ENCODE results near the gene STK24. TPM values are rescaled to one million over a fixed set of nuclear protein-coding genes. Genes with fewer than 3 reads are reported as not detected.

The STK24 gene
- total RNA-seq, 2 donors from 2014 or later, result 115 to 125 TPM

DNA sequence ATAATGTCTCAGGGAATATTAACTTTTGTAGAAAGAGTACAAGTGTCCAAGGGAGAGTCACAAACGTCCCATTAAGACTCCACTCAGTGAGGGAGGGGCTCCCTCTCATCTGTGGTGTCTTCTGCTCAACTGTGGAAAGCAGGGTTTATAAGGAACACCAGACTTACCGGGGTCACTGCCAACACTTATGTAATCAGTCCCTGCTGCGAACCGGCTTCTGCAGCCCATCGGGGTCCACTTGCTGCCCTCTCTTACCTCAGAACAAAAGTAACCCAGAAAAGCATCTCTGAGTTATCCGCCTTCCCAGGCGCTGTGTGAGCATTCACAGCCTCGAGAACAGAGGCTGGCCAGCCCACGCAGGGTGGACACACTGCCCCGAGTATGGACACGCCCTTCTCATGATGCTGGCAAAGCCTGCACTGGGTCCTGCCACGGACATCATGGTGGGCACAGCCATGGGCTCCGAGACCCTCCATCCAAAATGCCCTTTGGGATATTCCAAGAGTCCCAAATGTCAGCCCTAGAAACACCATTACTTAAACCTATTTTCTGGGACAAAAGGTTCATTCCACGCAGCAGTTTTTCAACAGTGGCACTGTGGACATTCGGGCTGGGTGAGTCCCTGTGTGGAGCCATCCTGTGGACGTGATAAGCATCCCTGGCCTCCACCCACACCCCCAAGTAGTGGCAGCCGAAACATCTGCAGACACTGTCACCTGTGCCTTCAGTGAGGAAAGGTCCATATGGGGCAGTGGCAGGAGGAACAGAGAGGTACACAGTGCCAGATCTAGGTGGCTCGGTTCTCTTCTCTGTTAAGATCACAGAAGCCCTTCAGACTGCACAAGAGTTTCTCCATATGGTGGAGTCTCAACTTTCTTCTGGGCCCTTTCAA, 63.9 kb downstream of the STK24 start:
- 93 to 96% methylated on average over 13 to 18 of the region's 18 CpGs for WGBS, 2 experiments (ENCODE audit: insufficient coverage in 1 of 2, insufficient read length in 1 of 2)
- Mint-ChIP-seq H3K27me3 (ENCODE audit: insufficient read depth) (no peaks in the 10 kb centered on the region), H3K4me1 (peaks cover 25% of the 10 kb centered on the region), H3K27ac (no peak overlapping the region), H3K9me3 (no peaks in the 10 kb centered on the region), H3K36me3 (ENCODE audit: low read depth) (peaks cover 30% of the 10 kb centered on the region), H3K4me3 (no peak overlapping the region)
- H3K9ac ChIP-seq (ENCODE audit: extremely low read depth, low read length, poor library complexity, severe bottlenecking), result no peak overlapping the region
- H3K27me3 ChIP-seq (ENCODE audit: control insufficient read depth, insufficient read depth, low read length, poor library complexity, severe bottlenecking), result no peaks in the 10 kb centered on the region
- TF ChIP-seq, protein P1, sequence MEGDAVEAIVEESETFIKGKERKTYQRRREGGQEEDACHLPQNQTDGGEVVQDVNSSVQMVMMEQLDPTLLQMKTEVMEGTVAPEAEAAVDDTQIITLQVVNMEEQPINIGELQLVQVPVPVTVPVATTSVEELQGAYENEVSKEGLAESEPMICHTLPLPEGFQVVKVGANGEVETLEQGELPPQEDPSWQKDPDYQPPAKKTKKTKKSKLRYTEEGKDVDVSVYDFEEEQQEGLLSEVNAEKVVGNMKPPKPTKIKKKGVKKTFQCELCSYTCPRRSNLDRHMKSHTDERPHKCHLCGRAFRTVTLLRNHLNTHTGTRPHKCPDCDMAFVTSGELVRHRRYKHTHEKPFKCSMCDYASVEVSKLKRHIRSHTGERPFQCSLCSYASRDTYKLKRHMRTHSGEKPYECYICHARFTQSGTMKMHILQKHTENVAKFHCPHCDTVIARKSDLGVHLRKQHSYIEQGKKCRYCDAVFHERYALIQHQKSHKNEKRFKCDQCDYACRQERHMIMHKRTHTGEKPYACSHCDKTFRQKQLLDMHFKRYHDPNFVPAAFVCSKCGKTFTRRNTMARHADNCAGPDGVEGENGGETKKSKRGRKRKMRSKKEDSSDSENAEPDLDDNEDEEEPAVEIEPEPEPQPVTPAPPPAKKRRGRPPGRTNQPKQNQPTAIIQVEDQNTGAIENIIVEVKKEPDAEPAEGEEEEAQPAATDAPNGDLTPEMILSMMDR (conservative IDR thresholded peaks at IDR 0.05), result no peak
- no peaks in the 10 kb centered on the region for H3K9me3 ChIP-seq (ENCODE audit: control insufficient read depth, low read length)
- H3K27ac ChIP-seq (ENCODE audit: low read depth, low read length), result no peak overlapping the region
- DNase-seq, result no peak
- no peak overlapping the region for H3K4me3 ChIP-seq (ENCODE audit: low read length)
- peaks cover 44% of the 10 kb centered on the region for H3K36me3 ChIP-seq (ENCODE audit: control insufficient read depth, insufficient read depth, low read length)
- peaks cover 14% of the 10 kb centered on the region for H3K4me1 ChIP-seq (ENCODE audit: control insufficient read depth, insufficient read depth, low read length)

DNA sequence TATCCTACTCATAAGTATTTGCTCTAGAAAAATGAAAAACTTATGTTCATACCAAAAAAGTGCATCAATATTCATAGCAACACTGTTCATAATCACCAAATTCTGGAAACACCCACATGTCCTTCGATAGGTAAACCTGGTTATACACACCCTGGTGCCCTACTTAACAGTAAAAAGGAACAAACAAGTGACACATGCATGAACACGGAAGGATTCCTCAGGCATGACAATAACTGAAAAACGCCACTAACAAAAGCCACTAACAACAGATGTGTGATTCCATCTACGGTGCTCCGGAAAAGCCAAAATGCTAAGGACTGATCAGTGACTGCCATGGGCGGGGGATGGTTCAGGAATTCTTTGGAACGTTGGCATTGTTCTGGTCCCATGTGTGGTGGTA, 65.5 kb downstream of the STK24 start:
- H3K36me3 ChIP-seq (ENCODE audit: control insufficient read depth, insufficient read depth, low read length), result peaks cover 35% of the 10 kb centered on the region
- Mint-ChIP-seq H3K4me3 (no peak overlapping the region), H3K27me3 (ENCODE audit: insufficient read depth) (no peaks in the 10 kb centered on the region), H3K36me3 (ENCODE audit: low read depth) (peaks cover 22% of the 10 kb centered on the region), H3K27ac (no peak overlapping the region), H3K9me3 (no peaks in the 10 kb centered on the region), H3K4me1 (peaks cover 35% of the 10 kb centered on the region)
- TF ChIP-seq, protein P1 (conservative IDR thresholded peaks at IDR 0.05), result no peak
- 97% methylated on average over 5 to 7 of the region's 7 CpGs for WGBS, 2 experiments (ENCODE audit: insufficient coverage in 1 of 2, insufficient read length in 1 of 2)
- H3K9ac ChIP-seq (ENCODE audit: extremely low read depth, low read length, poor library complexity, severe bottlenecking), result no peak overlapping the region
- no peak overlapping the region for H3K27ac ChIP-seq (ENCODE audit: low read depth, low read length)
- H3K4me3 ChIP-seq (ENCODE audit: low read length), result no peak overlapping the region
- no peak for DNase-seq
- no peaks in the 10 kb centered on the region for H3K27me3 ChIP-seq (ENCODE audit: control insufficient read depth, insufficient read depth, low read length, poor library complexity, severe bottlenecking)
- H3K9me3 ChIP-seq (ENCODE audit: control insufficient read depth, low read length), result no peaks in the 10 kb centered on the region
- peaks cover 24% of the 10 kb centered on the region for H3K4me1 ChIP-seq (ENCODE audit: control insufficient read depth, insufficient read depth, low read length)

DNA sequence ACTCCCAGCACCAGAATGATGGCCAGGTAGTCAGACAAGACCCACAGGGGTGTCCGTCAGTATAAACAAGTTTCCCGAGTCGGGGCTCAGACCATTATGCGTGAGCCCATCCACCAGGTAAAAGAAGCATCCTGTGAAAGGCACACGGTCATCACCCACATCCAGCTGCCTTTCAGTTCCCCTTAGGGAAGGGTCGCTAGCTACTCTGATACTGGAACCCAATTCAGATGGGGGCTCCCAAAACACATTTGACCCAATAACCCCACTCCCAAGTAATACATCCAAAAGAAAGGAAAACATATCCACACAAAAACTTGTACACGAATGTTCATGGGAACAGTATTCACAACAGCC, 66.8 kb downstream of the STK24 start:
- Mint-ChIP-seq H3K4me1 (peaks cover 45% of the 10 kb centered on the region), H3K27me3 (ENCODE audit: insufficient read depth) (no peaks in the 10 kb centered on the region), H3K27ac (no peak overlapping the region), H3K36me3 (ENCODE audit: low read depth) (peaks cover 18% of the 10 kb centered on the region), H3K9me3 (no peaks in the 10 kb centered on the region), H3K4me3 (no peak overlapping the region)
- TF ChIP-seq, protein P1 (conservative IDR thresholded peaks at IDR 0.05), result no peak
- Histone ChIP-seq H3K4me3 (ENCODE audit: low read length) (no peak overlapping the region), H3K4me1 (ENCODE audit: control insufficient read depth, insufficient read depth, low read length) (peaks cover 32% of the 10 kb centered on the region), H3K9ac (ENCODE audit: extremely low read depth, low read length, poor library complexity, severe bottlenecking) (no peak overlapping the region), H3K27me3 (ENCODE audit: control insufficient read depth, insufficient read depth, low read length, poor library complexity, severe bottlenecking) (no peaks in the 10 kb centered on the region), H3K36me3 (ENCODE audit: control insufficient read depth, insufficient read depth, low read length) (peaks cover 37% of the 10 kb centered on the region), H3K9me3 (ENCODE audit: control insufficient read depth, low read length) (no peaks in the 10 kb centered on the region), H3K27ac (ENCODE audit: low read depth, low read length) (no peak overlapping the region)
- WGBS, 2 experiments (ENCODE audit: insufficient coverage in 1 of 2, insufficient read length in 1 of 2), result 93 to 100% methylated on average over 2 to 7 of the region's 7 CpGs
- no peak for DNase-seq

Data from endodermal cell (in vitro differentiated cells).